T-helper 1 cell treated with Interleukin-12 subunit alpha and Interleukin-12 subunit beta and Interleukin-4 antibody, amounts not matched to agents 30 μg/mL and 1 μg/mL, for 36 hours (primary cell): ENCODE results near the gene MRPS26.
"Not testable (repeated sequence)": the region's sequence is repeated elsewhere in the genome, so short reads cannot be mapped to it uniquely, and the experiment has no call there.

Experiments used
- H3K27ac Mint-ChIP-seq: one replicate; pipeline ENCODE4 v1.8.0; 2021; ENCODE audit warnings: mild to moderate bottlenecking, mixed read lengths
- H3K27me3 Mint-ChIP-seq: one replicate; pipeline ENCODE4 v1.8.0; 2021; ENCODE audit warnings: low read depth, mixed read lengths
- H3K36me3 Mint-ChIP-seq: one replicate; pipeline ENCODE4 v1.8.0; 2021; ENCODE audit warnings: low read depth, mixed read lengths
- H3K4me1 Mint-ChIP-seq: one replicate; pipeline ENCODE4 v1.8.0; 2021; ENCODE audit warnings: low read depth, mixed read lengths
- H3K4me3 Mint-ChIP-seq: one replicate; pipeline ENCODE4 v1.8.0; 2021; ENCODE audit warnings: mild to moderate bottlenecking, moderate library complexity, mixed read lengths
- H3K9me3 Mint-ChIP-seq: one replicate; pipeline ENCODE4 v1.8.0; 2021; ENCODE audit warnings: mixed read lengths

MRPS26 gene

DNA sequence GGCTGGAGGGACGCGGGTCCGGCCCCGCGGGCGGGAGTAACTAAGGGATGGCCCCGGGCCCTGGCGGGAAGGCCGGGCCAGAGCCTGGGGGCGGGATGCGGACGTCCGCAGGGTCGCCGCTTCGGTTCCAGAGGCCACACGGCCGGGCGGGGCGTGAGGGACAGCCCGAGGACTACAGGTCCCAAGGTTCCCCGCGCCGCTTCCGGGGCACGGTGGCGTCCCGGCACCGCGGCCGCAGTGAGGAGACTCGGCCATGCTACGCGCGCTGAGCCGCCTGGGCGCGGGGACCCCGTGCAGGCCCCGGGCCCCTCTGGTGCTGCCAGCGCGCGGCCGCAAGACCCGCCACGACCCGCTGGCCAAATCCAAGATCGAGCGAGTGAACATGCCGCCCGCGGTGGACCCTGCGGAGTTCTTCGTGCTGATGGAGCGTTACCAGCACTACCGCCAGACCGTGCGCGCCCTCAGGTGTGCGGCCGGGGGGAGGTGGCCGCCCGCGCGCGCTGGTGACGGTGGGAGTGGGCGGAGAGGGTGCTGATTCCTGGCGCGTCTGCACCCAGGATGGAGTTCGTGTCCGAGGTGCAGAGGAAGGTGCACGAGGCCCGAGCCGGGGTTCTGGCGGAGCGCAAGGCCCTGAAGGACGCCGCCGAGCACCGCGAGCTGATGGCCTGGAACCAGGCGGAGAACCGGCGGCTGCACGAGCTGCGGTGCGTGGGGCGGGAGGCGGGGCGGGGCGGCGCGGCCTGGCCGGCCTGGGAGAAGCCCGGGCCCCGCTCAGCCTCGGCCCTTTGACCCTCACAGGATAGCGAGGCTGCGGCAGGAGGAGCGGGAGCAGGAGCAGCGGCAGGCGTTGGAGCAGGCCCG, at the start of gene MRPS26:
Gene MRPS26 (plus strand): TSS at position 237 of the 861 bp plus-strand sequence. CDS start 17 bp downstream, at position 254.
- Mint-ChIP-seq H3K4me1 (peaks cover 27% of the 10 kb centered on the region), H3K9me3 (no peaks in the 10 kb centered on the region), H3K27me3 (no peaks in the 10 kb centered on the region), H3K4me3 (peak within 1 kb of the TSS; percentile 84), H3K27ac (peak within 1 kb of the TSS; percentile 86), H3K36me3 (peaks cover 23% of the 10 kb centered on the region)

DNA sequence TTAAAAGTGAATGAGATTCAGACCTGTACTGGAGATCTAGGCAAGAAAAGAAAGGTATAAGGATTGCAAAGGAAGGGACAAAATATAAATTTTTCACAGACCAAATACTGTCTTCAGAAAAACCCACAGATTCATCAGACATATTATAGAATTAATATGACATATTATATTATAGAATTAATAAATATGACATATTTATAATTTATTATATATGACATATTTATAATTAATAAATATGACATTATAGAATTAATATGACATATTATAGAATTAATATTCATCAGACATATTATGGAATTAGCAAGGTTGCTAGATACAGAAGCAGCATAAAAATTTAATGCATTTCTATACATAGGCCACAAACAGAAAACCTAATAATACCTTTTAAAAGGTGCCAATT, 47.1 kb upstream of the MRPS26 start:
- Mint-ChIP-seq H3K27ac (no peak overlapping the region), H3K27me3 (no peaks in the 10 kb centered on the region), H3K9me3 (no peaks in the 10 kb centered on the region), H3K4me3 (no peak overlapping the region), H3K4me1 (peaks cover 3% of the 10 kb centered on the region), H3K36me3 (peaks cover 23% of the 10 kb centered on the region)

GRCh38 chr20:3000852-3001523, 44.9 kb upstream of the MRPS26 start:
- no peaks in the 10 kb centered on the region for H3K27me3 Mint-ChIP-seq
- no peak overlapping the region for H3K4me3 Mint-ChIP-seq
- peaks cover 3% of the 10 kb centered on the region for H3K4me1 Mint-ChIP-seq
- peaks cover 18% of the 10 kb centered on the region for H3K36me3 Mint-ChIP-seq
- H3K9me3 Mint-ChIP-seq = no peaks in the 10 kb centered on the region
- H3K27ac Mint-ChIP-seq = no peak overlapping the region

GRCh38 chr20:3003416-3003815, 42.4 kb upstream of the MRPS26 start:
- Mint-ChIP-seq H3K27me3 (no peaks in the 10 kb centered on the region), H3K4me1 (peaks cover 5% of the 10 kb centered on the region), H3K27ac (no peak overlapping the region), H3K36me3 (peaks cover 25% of the 10 kb centered on the region), H3K4me3 (no peak overlapping the region), H3K9me3 (no peaks in the 10 kb centered on the region)

DNA sequence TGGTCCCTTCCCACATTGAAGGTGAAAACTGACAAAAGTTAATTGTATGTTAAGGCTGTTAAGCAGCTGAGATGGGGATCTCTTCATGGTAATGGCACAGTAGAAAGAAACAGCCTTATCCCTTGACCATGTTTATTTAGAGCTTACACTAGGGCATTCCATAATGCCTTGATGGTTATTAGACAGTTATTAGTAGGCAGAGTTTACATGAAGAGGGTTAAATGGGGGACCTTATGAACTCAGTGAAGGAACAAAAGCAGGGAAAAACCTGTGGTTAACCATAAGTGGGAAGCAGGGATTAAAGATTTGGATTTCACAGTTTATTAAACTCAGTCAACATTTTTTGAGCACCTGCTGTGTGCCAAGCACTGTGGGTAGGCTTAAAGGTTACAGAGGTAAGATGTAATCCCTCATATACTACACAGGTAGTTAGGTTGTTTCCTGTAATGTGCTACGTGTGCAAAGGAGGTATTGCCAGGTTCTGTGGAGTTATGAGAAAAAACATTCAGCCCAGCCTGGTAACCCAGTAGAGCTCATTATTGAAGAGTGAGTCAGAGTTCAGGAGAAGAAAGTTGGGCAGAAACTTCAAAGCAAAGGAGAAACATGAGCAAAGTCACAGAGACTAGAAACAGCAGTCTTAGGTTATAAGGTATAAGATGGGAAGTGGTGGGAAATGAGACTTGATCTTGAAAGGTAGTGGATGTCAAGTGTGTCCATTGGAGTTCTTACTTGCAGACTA, 34.7 kb upstream of the MRPS26 start:
- Mint-ChIP-seq H3K27me3 (no peaks in the 10 kb centered on the region), H3K4me1 (peaks cover 36% of the 10 kb centered on the region), H3K36me3 (peaks cover 37% of the 10 kb centered on the region), H3K4me3 (no peak overlapping the region), H3K27ac (peak overlapping the region; percentile 73), H3K9me3 (no peaks in the 10 kb centered on the region)

DNA sequence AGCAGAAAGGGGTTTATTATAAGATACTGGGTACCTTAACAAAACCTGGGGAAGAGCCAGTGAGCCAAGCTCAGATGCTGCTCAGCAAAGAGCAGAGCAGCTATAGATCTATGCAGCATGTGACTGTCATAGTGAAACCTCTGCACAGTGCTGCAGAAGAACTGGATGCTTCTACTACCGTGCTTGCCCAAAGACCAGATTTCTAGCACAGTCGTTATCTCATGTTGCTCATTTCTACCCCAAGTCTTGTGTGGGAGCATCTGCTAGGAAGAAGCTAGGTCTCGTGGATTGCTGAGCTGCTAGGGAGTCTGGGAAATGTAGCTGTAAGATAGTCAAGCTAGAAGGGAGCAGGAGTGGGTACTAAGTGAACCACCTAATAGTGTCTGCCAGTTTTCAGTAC, 34.1 kb upstream of the MRPS26 start:
- peaks cover 39% of the 10 kb centered on the region for H3K36me3 Mint-ChIP-seq
- no peaks in the 10 kb centered on the region for H3K27me3 Mint-ChIP-seq

GRCh38 chr20:3013771-3014170, 32.1 kb upstream of the MRPS26 start:
- Mint-ChIP-seq H3K36me3 (peaks cover 40% of the 10 kb centered on the region), H3K4me1 (peaks cover 33% of the 10 kb centered on the region), H3K4me3 (no peak overlapping the region)

More for the DNA sequence above, 34.1 kb upstream of the MRPS26 start:
- Mint-ChIP-seq H3K4me3 (no peak overlapping the region), H3K27ac (peak overlapping the region; percentile 73), H3K4me1 (peaks cover 36% of the 10 kb centered on the region), H3K9me3 (no peaks in the 10 kb centered on the region)

DNA sequence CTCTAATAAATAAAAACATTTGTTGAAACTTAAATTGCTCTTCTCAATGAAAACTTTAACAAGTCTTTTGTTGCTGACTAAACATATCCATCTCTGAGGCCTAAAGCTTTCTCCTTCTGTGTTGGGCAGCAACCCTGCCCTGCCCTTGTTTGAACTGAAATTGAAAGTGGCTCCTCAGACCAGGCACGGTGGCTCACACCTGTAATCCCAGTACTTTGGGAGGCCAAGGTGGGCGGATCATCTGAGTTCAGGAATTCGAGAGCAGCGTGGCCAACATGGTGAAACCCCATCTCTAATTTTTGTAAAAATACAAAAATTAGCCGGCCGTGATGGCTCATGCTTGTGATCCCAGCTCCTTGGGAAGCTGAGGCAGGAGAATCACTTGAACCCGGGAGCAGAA, 31.7 kb upstream of the MRPS26 start:
- Mint-ChIP-seq H3K4me1 (peaks cover 29% of the 10 kb centered on the region), H3K27me3 (no peaks in the 10 kb centered on the region), H3K27ac (no peak overlapping the region), H3K9me3 (no peaks in the 10 kb centered on the region), H3K36me3 (peaks cover 36% of the 10 kb centered on the region), H3K4me3 (no peak overlapping the region)

More at GRCh38 chr20:3013771-3014170, 32.1 kb upstream of the MRPS26 start:
- no peak overlapping the region for H3K27ac Mint-ChIP-seq
- H3K9me3 Mint-ChIP-seq = no peaks in the 10 kb centered on the region
- H3K27me3 Mint-ChIP-seq = no peaks in the 10 kb centered on the region

- H3K4me1 Mint-ChIP-seq = peaks cover 27% of the 10 kb centered on the region
Measured at GRCh38 chr20:3014662-3015061, 31.2 kb upstream of the MRPS26 start.

GRCh38 chr20:3015302-3015701, 30.6 kb upstream of the MRPS26 start:
- H3K4me1 Mint-ChIP-seq = peaks cover 27% of the 10 kb centered on the region
- H3K4me3 Mint-ChIP-seq, H3K9me3 Mint-ChIP-seq, H3K27me3 Mint-ChIP-seq, H3K27ac Mint-ChIP-seq: not testable (repeated sequence)
- peaks cover 31% of the 10 kb centered on the region for H3K36me3 Mint-ChIP-seq

More at GRCh38 chr20:3014662-3015061, 31.2 kb upstream of the MRPS26 start:
- no peak overlapping the region for H3K4me3 Mint-ChIP-seq
- no peaks in the 10 kb centered on the region for H3K27me3 Mint-ChIP-seq
- H3K36me3 Mint-ChIP-seq = peaks cover 31% of the 10 kb centered on the region
- H3K27ac Mint-ChIP-seq = peak overlapping the region; percentile 58
- H3K9me3 Mint-ChIP-seq = no peaks in the 10 kb centered on the region

GRCh38 chr20:3021327-3021726, 24.5 kb upstream of the MRPS26 start:
- Mint-ChIP-seq H3K27ac (no peak overlapping the region), H3K36me3 (peaks cover 47% of the 10 kb centered on the region), H3K27me3 (no peaks in the 10 kb centered on the region), H3K4me3 (no peak overlapping the region), H3K9me3 (no peaks in the 10 kb centered on the region), H3K4me1 (no peaks in the 10 kb centered on the region)

DNA sequence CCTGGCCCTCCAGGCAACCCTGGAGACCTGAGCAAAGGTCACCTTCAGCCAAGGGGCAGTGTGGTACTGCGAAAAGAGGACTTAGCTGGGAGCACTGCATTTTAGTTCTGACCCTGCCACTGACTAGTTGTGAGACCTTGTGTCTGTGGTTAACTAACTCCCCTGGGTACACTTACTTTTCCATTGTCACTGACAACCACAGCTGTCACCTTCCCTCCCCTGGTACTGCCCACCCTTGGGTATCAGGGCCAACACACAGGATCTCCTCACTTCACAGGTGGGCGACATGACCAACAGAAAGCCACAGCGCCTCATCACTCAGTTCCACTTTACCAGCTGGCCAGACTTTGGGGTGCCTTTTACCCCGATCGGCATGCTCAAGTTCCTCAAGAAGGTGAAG, 24.1 kb upstream of the MRPS26 start:
- no peak overlapping the region for H3K27ac Mint-ChIP-seq
- peaks cover 46% of the 10 kb centered on the region for H3K36me3 Mint-ChIP-seq
- H3K4me1 Mint-ChIP-seq = no peaks in the 10 kb centered on the region
- no peak overlapping the region for H3K4me3 Mint-ChIP-seq
- H3K27me3 Mint-ChIP-seq = no peaks in the 10 kb centered on the region
- no peaks in the 10 kb centered on the region for H3K9me3 Mint-ChIP-seq

- not testable (repeated sequence) for H3K27me3 Mint-ChIP-seq, H3K27ac Mint-ChIP-seq, H3K9me3 Mint-ChIP-seq, H3K4me1 Mint-ChIP-seq, H3K4me3 Mint-ChIP-seq
- H3K36me3 Mint-ChIP-seq = peaks cover 45% of the 10 kb centered on the region
Measured at GRCh38 chr20:3022559-3023490, 23.0 kb upstream of the MRPS26 start.

DNA sequence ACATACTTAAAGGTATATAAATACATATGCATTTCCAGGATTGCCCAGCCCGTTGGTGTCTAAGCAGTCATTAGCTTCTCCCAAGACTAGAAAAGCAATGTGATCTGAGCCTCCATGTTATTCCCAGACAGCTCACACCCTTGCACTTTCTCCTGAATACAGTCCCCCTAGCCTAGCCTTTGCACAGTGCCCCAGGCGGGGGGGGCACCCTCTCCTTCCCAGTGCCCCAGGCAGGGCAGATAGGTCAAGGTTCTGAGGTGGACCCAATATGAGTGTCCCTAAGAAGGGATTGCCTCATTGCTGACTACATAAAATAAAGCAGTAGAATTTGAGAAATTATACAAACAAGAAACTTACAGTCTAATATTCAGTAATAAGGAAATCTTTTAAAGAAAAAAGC, 17.9 kb upstream of the MRPS26 start:
- H3K36me3 Mint-ChIP-seq = peaks cover 38% of the 10 kb centered on the region

More for the DNA sequence above, 17.9 kb upstream of the MRPS26 start:
- Mint-ChIP-seq H3K27me3 (no peaks in the 10 kb centered on the region), H3K4me1 (no peaks in the 10 kb centered on the region), H3K9me3 (no peaks in the 10 kb centered on the region), H3K27ac (peak overlapping the region; percentile 33), H3K4me3 (no peak overlapping the region)
